GM10847 (cell line): ENCODE data around the gene MAGEB10.

Source experiments
- POLR2A ChIP-seq: IDR thresholded peaks from 2 replicates; pipeline ENCODE4 v1.6.1; 2011; ENCODE audit not compliant: insufficient read length; ENCODE audit errors: extremely low read depth

Gene MAGEB10, protein sequence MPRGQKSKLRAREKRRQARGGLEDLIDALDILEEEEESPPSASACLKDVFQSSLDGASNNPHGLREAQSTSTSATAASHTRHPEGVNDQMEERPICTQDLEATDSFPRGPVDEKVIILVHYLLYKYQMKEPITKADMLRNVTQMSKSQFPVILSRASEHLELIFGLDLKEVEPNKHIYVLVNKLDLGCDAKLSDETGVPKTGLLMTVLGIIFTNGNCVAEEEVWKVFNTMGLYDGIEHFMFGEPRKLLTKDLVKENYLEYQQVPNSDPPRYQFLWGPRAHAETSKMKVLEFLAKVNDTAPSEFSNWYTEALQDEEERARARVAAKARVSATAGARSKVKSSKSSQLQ

GRCh38 chrX:27807690-27808089 is at the start of gene MAGEB10:
Gene MAGEB10, plus strand, starts transcription at chrX:27807990. Its CDS starts 13,317 bp downstream, at chrX:27821307.
- no peak for TF ChIP-seq POLR2A

- TF ChIP-seq POLR2A = no peak
Measured at GRCh38 chrX:27765718-27766117, 42.1 kb upstream of the MAGEB10 start.

DNA sequence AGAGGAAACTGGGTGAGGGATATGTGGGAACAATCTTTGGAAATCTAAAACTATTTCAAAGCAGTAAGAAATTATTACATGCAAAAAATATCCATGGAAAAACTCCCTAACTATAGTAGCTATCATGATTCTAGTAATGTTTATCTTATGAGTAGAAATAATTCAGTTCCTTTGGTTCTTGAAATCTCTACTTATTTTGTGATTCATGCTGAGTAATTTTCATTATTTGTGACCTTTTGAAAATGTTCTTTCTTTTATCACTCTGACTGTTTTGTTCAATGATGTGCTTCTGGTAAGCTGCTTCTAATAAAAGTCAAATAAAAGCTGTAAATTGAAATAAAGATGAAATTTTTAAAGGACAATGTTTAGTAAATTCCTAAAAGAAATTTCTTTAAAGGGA is 40.4 kb upstream of the MAGEB10 start:
- no peak for TF ChIP-seq POLR2A

DNA sequence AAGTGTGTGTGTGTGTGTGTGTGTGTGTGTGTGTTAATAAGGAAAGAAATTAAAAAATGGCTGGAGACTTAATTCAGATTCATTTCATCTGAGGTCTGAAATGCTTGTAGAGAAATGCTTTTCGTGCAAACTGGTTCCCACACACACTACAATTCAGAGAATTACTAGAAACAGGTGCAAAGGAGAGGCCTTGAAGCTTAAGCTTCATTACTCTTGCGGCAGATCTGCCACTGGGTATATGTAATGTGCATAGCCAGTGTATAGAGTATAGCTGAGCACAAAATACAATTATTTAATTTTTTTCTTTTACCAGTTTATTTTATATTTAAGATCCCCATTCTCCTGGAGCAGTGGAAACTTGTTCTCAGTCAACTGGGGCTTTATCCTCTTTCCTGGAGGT is 31.8 kb upstream of the MAGEB10 start:
- no peak for TF ChIP-seq POLR2A

DNA sequence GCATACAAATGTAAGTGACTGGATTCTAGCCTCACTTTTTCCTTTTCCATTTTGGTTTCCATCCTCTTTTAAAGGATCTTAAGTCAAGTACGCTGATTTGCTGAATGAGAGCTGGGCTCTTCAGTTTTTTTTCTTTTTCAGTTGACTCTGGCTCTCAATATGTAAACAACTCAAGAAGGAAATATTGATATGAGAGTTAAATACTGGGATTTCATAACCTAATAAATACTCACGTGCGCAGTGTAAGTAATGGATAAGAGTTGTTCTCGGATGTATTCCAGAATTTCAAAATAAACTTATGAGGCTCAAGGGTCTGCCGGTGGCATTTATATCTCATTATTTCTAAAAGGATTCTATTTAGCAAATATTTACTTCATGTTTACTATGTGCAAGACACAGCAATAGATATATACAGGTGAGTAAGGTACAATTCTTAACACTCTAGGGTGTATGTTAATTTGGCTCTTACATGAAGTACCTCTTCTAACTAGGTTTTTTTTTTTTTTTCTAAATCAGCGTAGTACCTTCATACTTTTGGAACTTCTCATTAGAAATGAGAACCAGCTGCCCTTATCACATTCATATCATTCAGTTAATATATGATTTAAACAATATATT is 11.0 kb upstream of the MAGEB10 start:
- no peak for TF ChIP-seq POLR2A

DNA sequence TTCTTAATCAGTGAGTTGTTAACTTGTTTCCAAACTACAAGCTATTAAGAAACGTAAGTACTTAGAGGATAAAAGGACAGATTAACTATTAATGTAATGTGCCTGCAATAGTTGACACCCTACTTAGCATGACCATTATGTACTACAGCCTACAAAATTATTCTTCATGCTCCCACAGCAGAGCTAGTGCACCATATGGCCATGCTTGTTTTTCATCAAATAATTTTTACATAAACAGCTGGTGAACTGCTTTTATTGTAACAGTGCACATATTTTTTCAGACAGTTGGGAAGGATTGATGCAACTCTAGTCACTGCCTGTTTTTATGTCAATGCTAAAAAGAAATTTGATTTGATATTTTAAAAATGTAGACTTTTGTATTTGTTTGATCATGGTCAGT is 10.2 kb upstream of the MAGEB10 start:
- no peak for TF ChIP-seq POLR2A

GRCh38 chrX:27808226-27808625 is 436 bp downstream of the MAGEB10 start:
- no peak for TF ChIP-seq POLR2A

- TF ChIP-seq POLR2A = no peak
Measured at GRCh38 chrX:27815209-27815608, 7.4 kb downstream of the MAGEB10 start.

DNA sequence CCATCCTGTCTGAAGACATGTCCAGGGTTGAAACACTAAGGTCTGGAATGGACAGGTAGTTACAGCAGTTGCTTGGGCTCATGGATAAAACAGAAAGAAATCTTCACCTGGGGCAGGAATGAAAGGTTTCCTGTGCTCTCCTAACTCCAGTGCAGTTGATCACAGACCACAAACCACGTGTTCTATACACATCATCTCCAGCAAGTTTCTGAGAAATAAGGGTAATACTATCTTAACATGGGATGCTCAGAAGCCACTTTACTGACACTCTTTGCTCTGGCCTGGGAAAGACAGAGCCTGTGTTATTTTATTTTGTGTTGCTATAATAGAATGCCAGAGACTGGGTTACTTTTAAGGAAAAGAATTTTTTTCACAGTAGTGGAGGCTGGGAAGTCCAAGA is 16.0 kb downstream of the MAGEB10 start:
- no peak for TF ChIP-seq POLR2A

- TF ChIP-seq POLR2A = no peak
Measured at GRCh38 chrX:27838185-27838584, 30.4 kb downstream of the MAGEB10 start.

- no peak for TF ChIP-seq POLR2A
Measured at GRCh38 chrX:27840881-27841280, 33.1 kb downstream of the MAGEB10 start.

GRCh38 chrX:27842859-27843258 is 35.1 kb downstream of the MAGEB10 start:
- no peak for TF ChIP-seq POLR2A

GRCh38 chrX:27860337-27860736 is 52.5 kb downstream of the MAGEB10 start:
- TF ChIP-seq POLR2A = no peak

DNA sequence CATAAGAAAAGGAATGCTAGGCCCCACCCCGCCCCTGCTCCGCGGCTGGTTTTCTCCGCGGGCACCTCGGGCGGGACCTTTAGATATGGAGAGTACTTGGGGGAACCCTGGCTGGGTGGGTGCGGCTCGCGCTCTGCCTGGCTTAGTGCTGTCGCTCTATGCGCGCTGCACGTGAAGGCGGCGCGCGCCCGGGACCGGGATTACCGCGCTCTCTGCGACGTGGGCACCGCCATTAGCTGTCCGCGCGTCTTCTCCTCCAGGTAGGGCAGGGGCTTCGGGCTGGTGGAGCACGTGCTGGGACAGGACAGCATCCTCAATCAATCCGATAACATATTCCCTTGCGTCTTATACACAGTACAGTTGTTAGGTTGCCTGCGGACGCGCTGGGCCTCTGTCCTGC is 56.0 kb downstream of the MAGEB10 start:
- no peak for TF ChIP-seq POLR2A
